Neural progenitor cell (in vitro differentiated cells): ENCODE results near the gene MYL9. TPM values are rescaled to one million over a fixed set of nuclear protein-coding genes. Genes with fewer than 3 reads are reported as not detected.

ENCODE experiments used
- DNase-seq: peaks from one replicate; pipeline ENCODE4 v3.0.0-alpha.2; 2016; ENCODE audit warnings: low spot score
- H2AFZ ChIP-seq: fragments of 200-600 bp; sonication (generic); replicated peaks from 2 replicates; pipeline ENCODE4 v1.6.1; 2016; ENCODE audit warnings: antibody characterized with exemption
- H3F3A ChIP-seq: fragments of 200-600 bp; sonication (generic); 2 replicates; pipeline ENCODE4 v1.6.1; 2016; ENCODE audit warnings: antibody characterized with exemption, low read depth
- H3K27ac ChIP-seq: fragments of 200-600 bp; sonication (generic); 2 replicates; pipeline ENCODE4 v1.5.1; 2016; ENCODE audit warnings: mild to moderate bottlenecking
- H3K27me3 ChIP-seq: fragments of 200-600 bp; sonication (generic); 2 replicates; pipeline ENCODE4 v1.6.1; 2016; ENCODE audit warnings: mild to moderate bottlenecking, moderate library complexity
- H3K36me3 ChIP-seq: fragments of 200-600 bp; sonication (generic); 2 replicates; pipeline ENCODE4 v1.5.1; 2016
- H3K4me1 ChIP-seq: fragments of 200-600 bp; sonication (generic); 2 replicates; pipeline ENCODE4 v1.6.1; 2016; ENCODE audit warnings: mixed run types
- H3K4me2 ChIP-seq: fragments of 200-600 bp; sonication (generic); 2 replicates; pipeline ENCODE4 v1.6.1; 2016
- H3K4me3 ChIP-seq: fragments of 200-600 bp; sonication (generic); 2 replicates; pipeline ENCODE4 v1.5.1; 2016
- H3K79me2 ChIP-seq: fragments of 200-600 bp; sonication (generic); 2 replicates; pipeline ENCODE4 v1.6.1; 2016; ENCODE audit warnings: low read depth
- H3K9ac ChIP-seq: fragments of 200-600 bp; sonication (generic); 2 replicates; pipeline ENCODE4 v1.6.1; 2016
- H3K9me3 ChIP-seq: fragments of 200-600 bp; sonication (generic); 2 replicates; pipeline ENCODE4 v1.5.1; 2016; ENCODE audit warnings: low read depth
- H4K20me1 ChIP-seq: fragments of 200-600 bp; sonication (generic); 2 replicates; pipeline ENCODE4 v1.6.1; 2016; ENCODE audit warnings: low read depth
- H3K27ac Mint-ChIP-seq: 3 replicates; pipeline ENCODE4 v1.8.0; 2021; ENCODE audit warnings: mixed read lengths
- H3K27me3 Mint-ChIP-seq: 2 replicates; pipeline ENCODE4 v1.8.0; 2022; ENCODE audit warnings: low read depth, mild to moderate bottlenecking, inconsistent platforms, moderate library complexity, mixed read lengths; ENCODE audit not compliant: insufficient read depth
- H3K36me3 Mint-ChIP-seq: 3 replicates; pipeline ENCODE4 v1.8.0; 2021; ENCODE audit warnings: mixed read lengths
- H3K4me1 Mint-ChIP-seq: 3 replicates; pipeline ENCODE4 v1.8.0; 2021; ENCODE audit warnings: mixed read lengths
- H3K4me3 Mint-ChIP-seq: 3 replicates; pipeline ENCODE4 v1.8.0; 2021; ENCODE audit warnings: mild to moderate bottlenecking, moderate library complexity, mixed read lengths
- H3K9me3 Mint-ChIP-seq: 3 replicates; pipeline ENCODE4 v1.8.0; 2020; ENCODE audit warnings: mixed read lengths
- EZH2 ChIP-seq: fragments of 200-600 bp; sonication (generic); IDR thresholded peaks from 2 replicates; pipeline ENCODE4 v1.6.1; 2017; ENCODE audit warnings: antibody characterized with exemption, mild to moderate bottlenecking, moderate library complexity
- EZH2phosphoT487 ChIP-seq: fragments of 200-600 bp; sonication (generic); IDR thresholded peaks from 2 replicates; pipeline ENCODE4 v1.6.1; 2017; ENCODE audit warnings: antibody characterized with exemption
- total RNA-seq: library from RNA; depleted of rRNA; stranded (reverse); fragments of >200 nt; gene quantifications from 2 replicates; pipeline ENCODE4 v1.2.3, GENCODE V29; 2015; ENCODE audit warnings: low replicate concordance
- TF ChIP-seq, protein P1 (sequence below): fragments of 200-600 bp; sonication (generic); IDR thresholded peaks from 2 replicates; pipeline ENCODE4 v1.5.1; 2017; ENCODE audit warnings: antibody characterized with exemption, mild to moderate bottlenecking

The MYL9 gene
- total RNA-seq, 1 donor from 2014 or later: 12.4 TPM

DNA sequence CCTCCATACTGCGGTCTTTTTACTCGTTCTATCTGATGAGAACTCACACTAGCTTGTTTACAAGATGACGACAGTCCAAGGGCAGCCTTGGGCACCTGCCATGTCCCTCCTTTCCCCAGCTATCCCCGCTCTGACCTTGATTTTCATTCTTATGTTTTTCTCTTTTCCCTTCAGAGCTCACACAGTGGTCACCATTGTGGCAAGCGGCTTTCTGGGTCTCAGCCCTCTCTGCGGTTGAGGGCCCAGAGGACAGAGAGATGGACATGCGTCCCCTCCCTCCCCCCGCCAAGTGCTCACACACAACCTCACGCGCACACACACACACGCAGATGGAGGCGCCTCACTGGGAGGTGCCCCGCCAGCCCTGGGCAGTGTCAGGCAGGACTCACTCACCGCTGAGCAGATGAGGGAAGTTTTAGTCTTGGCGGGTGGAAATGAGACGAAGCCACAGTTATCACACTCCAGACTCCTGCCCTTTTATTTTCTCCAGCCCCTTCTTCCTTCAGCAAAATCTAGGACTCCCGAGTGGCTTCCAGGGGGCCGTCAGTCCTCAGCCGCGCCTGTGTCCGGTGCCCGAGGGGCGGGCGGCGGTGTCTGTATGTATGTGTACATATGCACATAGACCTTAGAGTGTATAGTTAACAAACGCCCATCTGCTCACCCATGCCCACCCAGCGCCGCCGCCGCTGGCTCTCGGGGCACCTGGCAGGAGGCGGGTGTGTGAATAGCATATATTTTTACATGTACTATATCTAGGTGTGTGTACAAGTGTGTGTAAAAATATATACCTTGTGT, 13.8 kb upstream of the MYL9 start:
- Histone ChIP-seq H3F3A (no peaks in the 10 kb centered on the region), H3K79me2 (no peaks in the 10 kb centered on the region), H3K4me3 (no peak overlapping the region), H3K9ac (no peak overlapping the region), H4K20me1 (peaks cover 13% of the 10 kb centered on the region), H3K4me1 (no peaks in the 10 kb centered on the region), H3K36me3 (peaks cover 6% of the 10 kb centered on the region), H3K4me2 (no peak overlapping the region), H2AFZ (no peak overlapping the region), H3K9me3 (no peaks in the 10 kb centered on the region), H3K27ac (no peak overlapping the region), H3K27me3 (no peaks in the 10 kb centered on the region)
- Mint-ChIP-seq H3K36me3 (peaks cover 20% of the 10 kb centered on the region), H3K27me3 (peaks cover 5% of the 10 kb centered on the region), H3K27ac (no peak overlapping the region), H3K9me3 (no peaks in the 10 kb centered on the region), H3K4me3 (no peak overlapping the region), H3K4me1 (peaks cover 2% of the 10 kb centered on the region)
- DNase-seq: no peak
- TF ChIP-seq EZH2phosphoT487: no peak
- no peak for TF ChIP-seq EZH2
- TF ChIP-seq, protein P1, sequence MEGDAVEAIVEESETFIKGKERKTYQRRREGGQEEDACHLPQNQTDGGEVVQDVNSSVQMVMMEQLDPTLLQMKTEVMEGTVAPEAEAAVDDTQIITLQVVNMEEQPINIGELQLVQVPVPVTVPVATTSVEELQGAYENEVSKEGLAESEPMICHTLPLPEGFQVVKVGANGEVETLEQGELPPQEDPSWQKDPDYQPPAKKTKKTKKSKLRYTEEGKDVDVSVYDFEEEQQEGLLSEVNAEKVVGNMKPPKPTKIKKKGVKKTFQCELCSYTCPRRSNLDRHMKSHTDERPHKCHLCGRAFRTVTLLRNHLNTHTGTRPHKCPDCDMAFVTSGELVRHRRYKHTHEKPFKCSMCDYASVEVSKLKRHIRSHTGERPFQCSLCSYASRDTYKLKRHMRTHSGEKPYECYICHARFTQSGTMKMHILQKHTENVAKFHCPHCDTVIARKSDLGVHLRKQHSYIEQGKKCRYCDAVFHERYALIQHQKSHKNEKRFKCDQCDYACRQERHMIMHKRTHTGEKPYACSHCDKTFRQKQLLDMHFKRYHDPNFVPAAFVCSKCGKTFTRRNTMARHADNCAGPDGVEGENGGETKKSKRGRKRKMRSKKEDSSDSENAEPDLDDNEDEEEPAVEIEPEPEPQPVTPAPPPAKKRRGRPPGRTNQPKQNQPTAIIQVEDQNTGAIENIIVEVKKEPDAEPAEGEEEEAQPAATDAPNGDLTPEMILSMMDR: no peak

DNA sequence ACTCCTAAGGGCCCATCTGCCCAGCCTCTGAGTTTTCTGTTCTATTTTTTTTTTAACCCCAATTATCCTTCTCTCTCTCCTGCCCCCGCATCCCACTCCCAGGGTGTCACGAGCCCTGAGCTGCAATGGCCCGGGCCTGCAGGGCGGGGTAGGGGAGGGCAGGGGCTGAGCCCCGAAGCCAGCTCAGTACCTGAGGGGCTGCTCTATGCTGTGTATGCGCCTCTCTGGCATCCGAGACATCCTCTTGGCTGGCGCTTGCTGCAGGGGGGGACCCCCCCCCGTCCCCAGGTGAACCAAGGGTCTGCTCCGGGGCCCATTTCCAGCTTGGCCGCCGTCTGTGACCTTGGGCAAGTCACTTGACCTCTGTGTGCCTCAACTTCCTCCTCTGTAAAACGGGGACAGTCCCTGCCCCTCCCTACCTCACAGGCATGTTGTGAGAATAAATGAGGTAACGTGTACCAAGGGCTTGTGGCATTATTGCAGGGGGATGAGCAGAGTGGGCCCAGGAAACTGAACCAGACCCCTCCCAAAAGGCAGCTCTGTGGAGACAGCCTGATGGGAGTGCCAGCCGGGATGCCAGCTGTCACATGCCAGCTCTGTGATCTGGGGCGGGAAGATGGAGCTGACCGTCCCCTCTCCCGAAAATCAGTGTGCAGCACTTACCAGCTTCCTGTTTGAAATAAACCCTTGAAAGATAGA, 13.0 kb upstream of the MYL9 start:
- no peaks in the 10 kb centered on the region for H3F3A ChIP-seq
- no peak overlapping the region for H2AFZ ChIP-seq
- Mint-ChIP-seq H3K27ac (no peak overlapping the region), H3K9me3 (no peaks in the 10 kb centered on the region), H3K4me1 (peaks cover 2% of the 10 kb centered on the region), H3K4me3 (no peak overlapping the region), H3K27me3 (peaks cover 5% of the 10 kb centered on the region), H3K36me3 (peaks cover 19% of the 10 kb centered on the region)
- H3K79me2 ChIP-seq: no peaks in the 10 kb centered on the region
- H3K4me2 ChIP-seq: no peak overlapping the region
- peaks cover 6% of the 10 kb centered on the region for H3K36me3 ChIP-seq
- no peak overlapping the region for H3K27ac ChIP-seq
- TF ChIP-seq EZH2phosphoT487 (no peak), EZH2 (no peak)
- TF ChIP-seq, protein P1: no peak
- peaks cover 13% of the 10 kb centered on the region for H4K20me1 ChIP-seq
- H3K9me3 ChIP-seq: no peaks in the 10 kb centered on the region
- H3K27me3 ChIP-seq: no peaks in the 10 kb centered on the region
- H3K4me1 ChIP-seq: no peaks in the 10 kb centered on the region
- H3K9ac ChIP-seq: no peak overlapping the region
- H3K4me3 ChIP-seq: no peak overlapping the region
- no peak for DNase-seq

DNA sequence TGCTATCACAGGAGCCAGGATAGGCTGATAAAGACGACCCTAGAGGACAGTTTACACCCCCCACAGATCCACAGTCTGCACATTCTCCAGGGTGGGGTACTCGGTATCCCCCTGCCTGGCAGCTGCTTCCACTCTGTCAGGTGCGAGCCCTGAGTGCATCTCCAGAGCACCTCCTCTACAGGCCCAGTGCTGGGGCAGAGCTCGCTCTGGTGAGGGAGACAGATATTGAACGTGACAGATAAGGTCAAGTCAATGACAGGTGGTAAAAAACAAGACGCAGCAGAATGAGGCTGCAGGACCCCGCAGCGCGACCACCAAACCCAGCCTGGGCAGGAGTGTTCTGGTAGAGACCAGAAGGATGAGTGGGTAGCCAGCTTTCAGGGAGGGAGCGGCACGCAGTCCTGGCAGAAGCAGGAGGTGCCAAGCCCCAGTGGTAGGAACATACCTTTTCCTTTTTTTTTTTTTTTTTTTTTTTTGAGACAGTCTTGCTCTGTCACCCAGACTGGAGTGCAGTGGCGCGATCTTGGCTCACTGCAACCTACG, 12.4 kb upstream of the MYL9 start:
- H3K27me3 Mint-ChIP-seq: peaks cover 5% of the 10 kb centered on the region
- DNase-seq: no peak
- H3K4me3 Mint-ChIP-seq: no peak overlapping the region
- no peaks in the 10 kb centered on the region for H3K27me3 ChIP-seq
- no peaks in the 10 kb centered on the region for H3F3A ChIP-seq
- H3K4me2 ChIP-seq: no peak overlapping the region
- peaks cover 16% of the 10 kb centered on the region for H3K36me3 Mint-ChIP-seq
- no peaks in the 10 kb centered on the region for H3K9me3 ChIP-seq
- H3K9me3 Mint-ChIP-seq: no peaks in the 10 kb centered on the region
- H3K79me2 ChIP-seq: no peaks in the 10 kb centered on the region
- H2AFZ ChIP-seq: no peak overlapping the region
- H3K4me1 Mint-ChIP-seq: peaks cover 2% of the 10 kb centered on the region
- H3K4me3 ChIP-seq: no peak overlapping the region
- TF ChIP-seq EZH2: no peak
- TF ChIP-seq EZH2phosphoT487: no peak
- TF ChIP-seq, protein P1: no peak
- no peaks in the 10 kb centered on the region for H3K4me1 ChIP-seq
- H3K27ac Mint-ChIP-seq: no peak overlapping the region
- peaks cover 10% of the 10 kb centered on the region for H4K20me1 ChIP-seq
- H3K27ac ChIP-seq: no peak overlapping the region
- no peak overlapping the region for H3K9ac ChIP-seq
- peaks cover 3% of the 10 kb centered on the region for H3K36me3 ChIP-seq
